ENCODE data around the gene ZNF138.
"Not testable (repeated sequence)": the region's sequence is repeated elsewhere in the genome, so short reads cannot be mapped to it uniquely, and the experiment has no call there.

DNA sequence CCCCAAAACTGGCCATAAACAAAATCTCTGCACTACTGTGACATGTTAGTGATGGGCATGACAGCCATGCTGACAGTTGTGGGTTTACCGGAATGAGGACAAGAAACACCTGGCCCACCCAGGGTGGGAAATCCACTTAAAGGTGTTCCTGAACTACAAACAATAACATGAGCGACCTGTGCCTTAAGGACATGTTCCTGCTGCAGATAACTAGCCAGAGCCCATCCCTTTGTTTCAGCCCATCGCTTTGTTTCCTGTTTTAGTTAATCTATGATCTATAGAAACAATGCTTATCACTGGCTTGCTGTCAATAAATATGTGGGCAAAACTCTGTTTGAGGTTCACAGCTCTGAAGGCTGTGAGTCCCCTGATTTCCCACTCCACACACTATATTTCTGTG lies 69.3 kb downstream of the ZNF138 start:
- TF ChIP-seq, protein P1, sequence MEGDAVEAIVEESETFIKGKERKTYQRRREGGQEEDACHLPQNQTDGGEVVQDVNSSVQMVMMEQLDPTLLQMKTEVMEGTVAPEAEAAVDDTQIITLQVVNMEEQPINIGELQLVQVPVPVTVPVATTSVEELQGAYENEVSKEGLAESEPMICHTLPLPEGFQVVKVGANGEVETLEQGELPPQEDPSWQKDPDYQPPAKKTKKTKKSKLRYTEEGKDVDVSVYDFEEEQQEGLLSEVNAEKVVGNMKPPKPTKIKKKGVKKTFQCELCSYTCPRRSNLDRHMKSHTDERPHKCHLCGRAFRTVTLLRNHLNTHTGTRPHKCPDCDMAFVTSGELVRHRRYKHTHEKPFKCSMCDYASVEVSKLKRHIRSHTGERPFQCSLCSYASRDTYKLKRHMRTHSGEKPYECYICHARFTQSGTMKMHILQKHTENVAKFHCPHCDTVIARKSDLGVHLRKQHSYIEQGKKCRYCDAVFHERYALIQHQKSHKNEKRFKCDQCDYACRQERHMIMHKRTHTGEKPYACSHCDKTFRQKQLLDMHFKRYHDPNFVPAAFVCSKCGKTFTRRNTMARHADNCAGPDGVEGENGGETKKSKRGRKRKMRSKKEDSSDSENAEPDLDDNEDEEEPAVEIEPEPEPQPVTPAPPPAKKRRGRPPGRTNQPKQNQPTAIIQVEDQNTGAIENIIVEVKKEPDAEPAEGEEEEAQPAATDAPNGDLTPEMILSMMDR (IDR thresholded peaks at IDR 0.05), result not testable (repeated sequence)
- TF ChIP-seq POLR2A (IDR thresholded peaks at IDR 0.05), result not testable (repeated sequence)

Measured in Peyer's patch (tissue), 4 donors.